ENCODE results near the gene POU2F3. TPM values are rescaled to one million over a fixed set of nuclear protein-coding genes. Genes with fewer than 3 reads are reported as not detected.
"Not testable (repeated sequence)": the region's sequence is repeated elsewhere in the genome, so short reads cannot be mapped to it uniquely, and the experiment has no call there.

Gene POU2F3
- total RNA-seq, 1 donor: not detected

DNA sequence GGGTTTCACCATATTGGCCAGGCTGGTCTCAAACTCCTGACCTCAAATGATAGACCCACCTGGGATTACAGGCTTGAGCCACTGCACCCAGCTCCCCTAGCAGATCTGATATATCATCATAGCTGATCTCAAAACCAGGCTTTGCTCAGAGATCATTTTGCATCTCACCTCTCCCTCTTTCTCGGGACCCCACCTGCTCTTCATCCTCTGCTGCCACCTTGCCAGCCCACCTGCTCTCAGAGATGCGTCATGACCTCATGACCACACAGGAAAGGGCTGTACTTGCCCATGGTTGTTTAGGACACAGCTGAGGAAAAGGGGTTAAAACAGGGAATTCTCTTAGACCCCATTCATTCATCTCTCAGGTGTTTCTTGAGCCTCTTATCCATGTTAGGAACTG is 27.4 kb downstream of the POU2F3 start:
- Histone ChIP-seq H3K4me1 (ENCODE audit: insufficient read depth, low read length) (no peaks in the 10 kb centered on the region), H3K9me3 (ENCODE audit: low read depth, low read length) (no peaks in the 10 kb centered on the region), H3K4me3 (ENCODE audit: low read length) (no peak overlapping the region), H3K27me3 (ENCODE audit: insufficient read depth, low read length) (peaks cover 5% of the 10 kb centered on the region)

DNA sequence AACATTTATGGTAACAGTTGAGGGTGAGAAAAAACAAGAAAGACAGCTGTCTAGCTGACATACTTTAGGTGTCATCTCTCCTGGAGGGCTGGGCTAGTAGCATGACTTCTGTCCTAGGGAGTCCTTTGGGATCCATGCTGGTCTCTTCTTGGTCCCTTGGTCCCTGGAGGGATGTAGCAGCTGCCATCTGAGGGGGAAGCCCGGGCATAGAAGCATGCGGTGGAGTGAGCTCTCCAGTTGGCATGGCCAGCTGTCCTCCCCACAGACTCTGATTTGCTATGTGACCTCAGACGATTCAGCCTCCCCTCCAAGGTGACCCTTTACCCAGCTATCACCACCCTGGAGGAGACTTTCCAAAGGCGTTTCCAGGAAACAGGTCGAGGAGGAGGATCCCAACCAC is 28.7 kb downstream of the POU2F3 start:
- Histone ChIP-seq H3K4me1 (ENCODE audit: insufficient read depth, low read length) (no peaks in the 10 kb centered on the region), H3K4me3 (ENCODE audit: low read length) (no peak overlapping the region), H3K27me3 (ENCODE audit: insufficient read depth, low read length) (peaks cover 5% of the 10 kb centered on the region), H3K9me3 (ENCODE audit: low read depth, low read length) (no peaks in the 10 kb centered on the region)

DNA sequence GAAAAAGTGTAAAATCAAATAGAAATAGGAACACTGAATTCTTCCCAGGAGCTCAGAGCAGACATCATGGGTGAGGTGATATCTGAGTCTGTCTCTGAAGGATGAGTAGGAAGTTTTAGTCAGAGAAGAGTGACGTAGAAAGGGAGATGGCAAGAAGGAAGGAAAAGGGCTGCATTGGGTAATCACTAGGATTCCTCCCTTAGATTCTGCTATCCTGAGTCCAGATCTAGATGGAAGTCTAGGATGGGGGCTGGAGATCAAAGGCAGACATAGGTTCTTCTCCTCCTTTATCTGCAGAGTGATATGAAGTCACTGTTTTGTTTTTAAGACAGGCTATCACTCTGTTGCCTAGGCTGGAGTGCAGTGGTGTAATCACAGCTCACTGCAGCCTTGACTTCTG is 30.4 kb downstream of the POU2F3 start:
- no peak overlapping the region for H3K4me3 ChIP-seq (ENCODE audit: low read length)

DNA sequence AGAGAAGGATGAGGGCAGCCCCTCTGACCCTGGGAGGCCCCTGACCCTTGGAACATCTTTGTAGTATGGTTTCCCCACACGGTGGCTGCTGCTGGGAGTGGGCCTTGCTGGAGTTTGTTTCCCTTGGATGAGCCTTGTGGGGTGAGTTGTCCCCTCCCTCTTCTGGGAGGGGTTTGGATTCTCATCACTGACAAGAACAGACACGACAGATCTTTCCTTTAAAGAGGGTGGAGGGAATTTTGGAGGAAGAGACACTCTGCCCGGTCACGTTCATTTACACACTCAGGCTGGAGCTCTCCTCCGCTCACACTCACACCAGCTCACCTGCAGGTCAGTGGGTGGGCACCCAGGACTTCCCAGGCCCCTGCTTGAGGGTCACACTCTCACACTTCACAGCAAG is 31.7 kb downstream of the POU2F3 start:
- no peaks in the 10 kb centered on the region for H3K9me3 ChIP-seq (ENCODE audit: low read depth, low read length)
- peaks cover 5% of the 10 kb centered on the region for H3K27me3 ChIP-seq (ENCODE audit: insufficient read depth, low read length)
- no peaks in the 10 kb centered on the region for H3K4me1 ChIP-seq (ENCODE audit: insufficient read depth, low read length)
- no peak overlapping the region for H3K4me3 ChIP-seq (ENCODE audit: low read length)

More for the DNA sequence above, 30.4 kb downstream of the POU2F3 start:
- H3K27me3 ChIP-seq (ENCODE audit: insufficient read depth, low read length): peaks cover 5% of the 10 kb centered on the region
- no peaks in the 10 kb centered on the region for H3K4me1 ChIP-seq (ENCODE audit: insufficient read depth, low read length)
- no peaks in the 10 kb centered on the region for H3K9me3 ChIP-seq (ENCODE audit: low read depth, low read length)

DNA sequence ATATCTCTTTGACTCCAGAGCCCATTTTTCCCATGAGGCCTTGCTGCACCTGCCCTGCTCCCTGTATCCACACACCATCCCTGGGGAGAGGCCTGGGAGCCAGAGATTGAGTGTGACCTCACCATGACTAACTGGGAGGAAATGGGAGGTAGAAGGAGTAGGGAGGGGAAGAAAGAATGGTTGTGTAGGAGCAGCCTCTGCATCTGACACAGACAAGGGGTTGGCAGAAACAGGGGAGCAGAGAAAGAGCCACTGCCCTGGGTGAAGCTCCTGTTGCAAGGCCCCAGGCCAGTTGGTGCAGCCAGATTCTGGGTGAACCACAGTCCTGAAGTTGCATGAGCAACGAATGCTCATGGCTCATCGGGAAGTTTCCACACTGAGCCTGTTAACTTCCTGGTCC is 32.4 kb downstream of the POU2F3 start:
- Histone ChIP-seq H3K4me1 (ENCODE audit: insufficient read depth, low read length) (no peaks in the 10 kb centered on the region), H3K4me3 (ENCODE audit: low read length) (no peak overlapping the region), H3K27me3 (ENCODE audit: insufficient read depth, low read length) (peaks cover 5% of the 10 kb centered on the region), H3K9me3 (ENCODE audit: low read depth, low read length) (no peaks in the 10 kb centered on the region)

DNA sequence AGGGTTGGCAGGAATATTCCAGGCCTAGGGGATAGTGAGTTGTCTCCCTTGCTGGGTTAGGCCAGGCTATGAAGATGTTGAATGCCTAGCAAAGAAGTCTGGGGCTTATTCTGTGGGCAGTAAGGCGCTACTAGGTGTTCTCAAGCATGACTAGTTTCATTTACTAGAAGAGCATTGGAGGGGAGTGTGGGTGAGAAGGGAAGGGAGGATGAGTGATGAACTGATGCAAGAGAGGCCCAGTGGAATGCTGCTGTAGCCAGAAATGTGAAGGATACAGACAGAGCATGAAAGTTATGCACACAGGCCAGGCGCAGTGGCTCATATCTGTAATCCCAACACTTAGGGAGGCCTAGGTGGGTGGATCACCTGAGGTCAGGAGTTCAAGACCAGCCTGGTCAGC is 33.5 kb downstream of the POU2F3 start:
- Histone ChIP-seq H3K27me3 (ENCODE audit: insufficient read depth, low read length) (peaks cover 5% of the 10 kb centered on the region), H3K9me3 (ENCODE audit: low read depth, low read length) (no peaks in the 10 kb centered on the region), H3K4me1 (ENCODE audit: insufficient read depth, low read length) (no peaks in the 10 kb centered on the region), H3K4me3 (ENCODE audit: low read length) (no peak overlapping the region)

DNA sequence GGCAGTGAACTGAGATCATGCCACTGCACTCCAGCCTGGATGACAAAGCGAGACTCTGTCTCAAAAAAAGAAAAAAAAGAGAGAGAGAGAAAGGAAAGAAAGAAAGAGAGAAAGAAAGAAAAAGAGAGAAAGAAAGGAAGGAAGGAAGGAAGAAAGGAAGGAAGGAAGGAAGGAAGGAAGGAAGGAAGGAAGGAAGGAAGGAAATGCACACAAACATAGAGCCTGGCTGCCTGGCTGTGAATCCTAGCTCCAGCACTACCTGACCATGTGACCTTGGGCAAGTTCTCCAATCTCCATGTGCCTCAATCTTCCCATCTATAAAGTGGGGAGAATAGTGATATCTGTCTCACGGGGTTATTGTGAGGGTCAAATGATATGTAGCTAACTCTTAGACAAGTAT is 34.0 kb downstream of the POU2F3 start:
- H3K4me3 ChIP-seq (ENCODE audit: low read length); H3K27me3 ChIP-seq (ENCODE audit: insufficient read depth, low read length); H3K9me3 ChIP-seq (ENCODE audit: low read depth, low read length); H3K4me1 ChIP-seq (ENCODE audit: insufficient read depth, low read length): not testable (repeated sequence)

DNA sequence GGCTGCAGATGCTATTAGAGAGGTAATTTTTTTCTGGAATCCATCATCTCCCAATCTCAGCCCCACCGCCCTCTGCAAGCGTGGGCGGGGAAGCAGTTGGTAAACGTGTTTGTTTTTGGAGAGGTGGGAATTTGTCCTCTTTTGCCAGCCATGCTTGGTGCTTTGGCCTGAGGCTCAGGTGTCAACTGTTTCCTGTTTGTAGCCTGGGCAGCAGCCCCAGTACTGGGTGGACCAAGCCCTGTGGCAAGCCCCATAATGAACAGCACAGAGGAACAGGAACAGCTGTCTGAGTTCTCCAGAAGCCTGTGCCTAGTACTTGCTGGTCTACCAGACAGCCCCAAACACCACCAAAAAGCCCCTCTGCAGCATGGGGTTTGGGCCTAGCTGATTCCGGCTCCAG is 39.6 kb downstream of the POU2F3 start:
- Histone ChIP-seq H3K4me3 (ENCODE audit: low read length) (no peak overlapping the region), H3K27me3 (ENCODE audit: insufficient read depth, low read length) (no peaks in the 10 kb centered on the region), H3K4me1 (ENCODE audit: insufficient read depth, low read length) (no peaks in the 10 kb centered on the region), H3K9me3 (ENCODE audit: low read depth, low read length) (no peaks in the 10 kb centered on the region)

DNA sequence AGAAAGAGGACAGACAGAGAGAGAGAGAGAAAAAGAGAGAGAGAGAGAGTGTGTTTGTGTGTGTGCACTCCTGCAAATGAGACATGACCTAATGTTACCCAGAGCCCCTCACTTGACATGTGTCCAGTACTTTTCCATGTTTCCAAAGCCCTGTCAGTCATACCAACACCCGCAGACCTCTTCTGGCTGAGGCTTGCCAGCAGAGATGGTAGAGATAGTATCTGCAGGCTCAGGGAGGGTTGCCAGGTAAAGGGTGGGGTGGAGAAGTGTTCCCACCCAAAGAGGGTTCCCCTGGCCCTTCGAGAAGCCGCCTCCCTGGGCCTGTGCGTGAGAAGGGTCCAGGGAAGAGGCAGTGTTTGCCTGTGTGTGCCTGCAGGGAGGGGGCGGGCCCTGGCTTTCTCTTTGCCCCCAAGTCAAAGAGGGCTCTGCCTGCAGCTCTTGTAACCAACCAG is 40.7 kb downstream of the POU2F3 start:
- Histone ChIP-seq H3K4me1 (ENCODE audit: insufficient read depth, low read length) (no peaks in the 10 kb centered on the region), H3K4me3 (ENCODE audit: low read length) (no peak overlapping the region), H3K9me3 (ENCODE audit: low read depth, low read length) (no peaks in the 10 kb centered on the region), H3K27me3 (ENCODE audit: insufficient read depth, low read length) (no peaks in the 10 kb centered on the region)

DNA sequence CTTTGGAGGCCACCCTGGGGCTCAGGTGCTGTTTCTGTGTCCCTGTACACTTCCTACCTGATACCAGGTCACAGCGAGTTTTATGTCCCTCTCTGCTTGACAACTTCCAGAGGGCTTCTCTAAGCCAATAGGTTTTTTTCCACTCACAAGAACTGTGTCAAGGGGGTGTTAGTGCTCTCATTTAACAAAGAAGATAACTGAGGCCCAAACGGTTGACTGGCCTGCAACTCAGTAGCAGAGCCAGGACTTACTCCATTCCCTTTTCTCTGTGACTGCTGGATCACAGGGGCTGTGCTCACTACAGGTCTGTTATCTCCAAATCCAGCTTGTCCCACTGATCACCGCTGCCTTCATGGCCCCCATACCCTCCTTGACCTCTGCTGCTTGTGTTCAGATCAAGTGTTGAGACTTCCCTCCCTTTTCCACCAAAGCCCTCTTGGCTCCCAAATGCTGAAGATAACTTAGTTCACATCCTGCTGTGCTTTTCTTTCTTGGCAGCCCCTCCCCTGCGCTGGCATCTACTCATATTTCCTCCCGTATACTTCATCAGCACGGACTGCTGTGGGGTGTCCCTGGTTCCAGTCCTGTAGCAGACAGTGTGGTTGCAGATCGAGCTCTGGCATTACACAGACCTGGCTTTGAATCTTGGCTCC is 41.3 kb downstream of the POU2F3 start:
- no peak overlapping the region for H3K4me3 ChIP-seq (ENCODE audit: low read length)
- no peaks in the 10 kb centered on the region for H3K9me3 ChIP-seq (ENCODE audit: low read depth, low read length)
- H3K27me3 ChIP-seq (ENCODE audit: insufficient read depth, low read length): no peaks in the 10 kb centered on the region
- H3K4me1 ChIP-seq (ENCODE audit: insufficient read depth, low read length): no peaks in the 10 kb centered on the region

DNA sequence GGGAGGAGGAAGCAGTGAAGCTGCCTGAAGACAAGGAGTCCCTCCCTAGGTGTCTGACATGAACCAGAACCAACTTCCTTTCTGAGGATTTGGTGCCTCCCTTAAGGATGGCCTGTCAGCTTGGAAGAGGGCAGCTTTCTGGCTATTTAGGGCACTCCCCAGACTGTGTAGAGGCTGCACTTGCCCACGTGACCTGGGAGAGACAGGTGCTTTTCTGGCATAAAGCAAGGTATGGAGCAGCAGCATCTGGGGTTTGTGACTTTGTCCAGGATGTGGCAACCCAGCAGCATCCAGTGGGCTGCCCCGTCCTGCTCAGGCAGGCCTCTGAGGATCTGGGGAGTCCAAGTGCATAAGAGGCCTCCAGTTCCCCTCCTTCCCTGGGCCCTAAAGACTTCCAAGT is 43.2 kb downstream of the POU2F3 start:
- Histone ChIP-seq H3K4me1 (ENCODE audit: insufficient read depth, low read length) (no peaks in the 10 kb centered on the region), H3K4me3 (ENCODE audit: low read length) (no peak overlapping the region), H3K27me3 (ENCODE audit: insufficient read depth, low read length) (peaks cover 5% of the 10 kb centered on the region), H3K9me3 (ENCODE audit: low read depth, low read length) (no peaks in the 10 kb centered on the region)

DNA sequence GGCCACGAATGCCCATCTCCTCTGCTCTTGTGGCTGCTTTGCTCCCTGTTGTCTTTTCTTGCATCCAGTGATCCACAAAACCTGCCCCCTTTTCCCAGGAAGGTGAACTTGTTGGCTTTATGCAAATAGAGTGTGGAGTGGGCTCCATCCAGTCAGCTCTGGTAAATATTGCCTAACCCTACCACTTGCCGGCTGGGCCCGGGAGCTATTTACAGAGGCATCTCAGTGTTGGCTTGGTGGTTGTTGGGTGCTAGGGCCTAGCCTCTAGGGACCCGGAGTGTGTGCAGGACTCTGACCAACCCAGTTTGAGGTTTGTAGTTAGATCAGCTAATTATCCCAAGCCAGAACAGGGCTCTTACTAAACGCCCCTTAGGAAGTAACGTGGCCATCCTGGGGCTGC is 44.3 kb downstream of the POU2F3 start:
- H3K4me1 ChIP-seq (ENCODE audit: insufficient read depth, low read length): no peaks in the 10 kb centered on the region
- H3K4me3 ChIP-seq (ENCODE audit: low read length): no peak overlapping the region
- peaks cover 13% of the 10 kb centered on the region for H3K27me3 ChIP-seq (ENCODE audit: insufficient read depth, low read length)
- H3K9me3 ChIP-seq (ENCODE audit: low read depth, low read length): no peaks in the 10 kb centered on the region

DNA sequence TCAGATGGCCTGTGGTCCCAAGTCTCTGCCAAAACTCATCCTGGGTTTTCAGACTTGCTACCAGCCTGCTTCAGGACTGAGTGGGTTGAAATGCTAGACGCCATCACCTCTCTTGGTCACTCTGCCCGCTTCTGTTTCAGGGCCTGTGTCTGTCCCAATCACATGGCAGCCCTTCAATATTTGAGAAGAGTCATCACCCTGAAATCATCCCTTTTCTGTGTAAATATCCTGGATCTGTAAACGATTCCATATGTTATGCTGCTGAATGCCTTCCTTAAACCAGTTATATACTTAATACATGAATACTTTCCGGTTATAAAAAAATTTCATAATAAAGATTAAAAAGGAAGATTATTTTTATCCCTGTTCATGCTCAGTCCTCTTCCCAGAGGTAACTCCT is 45.3 kb downstream of the POU2F3 start:
- Histone ChIP-seq H3K9me3 (ENCODE audit: low read depth, low read length) (no peaks in the 10 kb centered on the region), H3K27me3 (ENCODE audit: insufficient read depth, low read length) (peaks cover 16% of the 10 kb centered on the region), H3K4me1 (ENCODE audit: insufficient read depth, low read length) (no peaks in the 10 kb centered on the region), H3K4me3 (ENCODE audit: low read length) (no peak overlapping the region)

DNA sequence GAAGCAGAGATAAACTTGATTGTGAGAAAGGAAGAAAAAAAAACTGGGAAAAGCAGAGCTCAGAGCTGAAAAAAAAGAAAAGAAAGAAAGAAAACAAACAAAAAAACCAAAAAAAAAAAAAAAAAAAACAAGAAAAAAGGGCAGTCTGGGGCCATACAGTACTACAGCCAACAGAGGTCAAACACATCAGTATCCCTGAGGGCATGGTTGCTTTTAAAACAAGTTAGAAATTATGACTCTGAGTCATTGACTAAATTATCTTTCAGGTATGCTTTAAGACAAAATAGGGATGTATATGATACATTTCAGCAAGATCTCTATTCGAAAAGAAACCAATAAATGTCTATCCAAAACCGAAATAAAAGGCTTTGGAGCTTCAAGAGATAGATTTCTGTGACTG is 48.1 kb downstream of the POU2F3 start:
- H3K4me3 ChIP-seq (ENCODE audit: low read length): no peak overlapping the region
- no peaks in the 10 kb centered on the region for H3K9me3 ChIP-seq (ENCODE audit: low read depth, low read length)
- peaks cover 24% of the 10 kb centered on the region for H3K27me3 ChIP-seq (ENCODE audit: insufficient read depth, low read length)
- H3K4me1 ChIP-seq (ENCODE audit: insufficient read depth, low read length): no peaks in the 10 kb centered on the region

DNA sequence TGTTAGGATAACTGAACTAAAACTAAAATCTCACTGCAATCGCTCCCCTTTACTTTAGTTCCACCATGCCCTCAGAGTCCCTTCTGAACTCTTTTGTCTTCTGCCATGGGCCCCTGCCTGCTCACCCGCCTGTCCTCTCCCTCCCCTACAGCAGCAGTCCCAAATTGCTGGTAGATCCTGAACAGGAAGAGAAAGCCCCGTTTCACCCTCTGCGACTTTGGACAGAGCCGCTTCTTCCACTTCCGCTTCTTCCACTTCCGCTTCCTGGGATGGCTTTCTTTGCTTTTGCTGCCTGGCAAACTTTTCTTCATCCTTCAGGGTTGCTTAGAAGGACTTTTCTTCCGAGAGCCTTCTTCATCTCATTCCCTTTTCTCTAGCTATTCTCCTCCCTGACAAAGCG is 49.5 kb downstream of the POU2F3 start:
- Histone ChIP-seq H3K4me3 (ENCODE audit: low read length) (no peak overlapping the region), H3K27me3 (ENCODE audit: insufficient read depth, low read length) (peaks cover 24% of the 10 kb centered on the region), H3K9me3 (ENCODE audit: low read depth, low read length) (no peaks in the 10 kb centered on the region)

DNA sequence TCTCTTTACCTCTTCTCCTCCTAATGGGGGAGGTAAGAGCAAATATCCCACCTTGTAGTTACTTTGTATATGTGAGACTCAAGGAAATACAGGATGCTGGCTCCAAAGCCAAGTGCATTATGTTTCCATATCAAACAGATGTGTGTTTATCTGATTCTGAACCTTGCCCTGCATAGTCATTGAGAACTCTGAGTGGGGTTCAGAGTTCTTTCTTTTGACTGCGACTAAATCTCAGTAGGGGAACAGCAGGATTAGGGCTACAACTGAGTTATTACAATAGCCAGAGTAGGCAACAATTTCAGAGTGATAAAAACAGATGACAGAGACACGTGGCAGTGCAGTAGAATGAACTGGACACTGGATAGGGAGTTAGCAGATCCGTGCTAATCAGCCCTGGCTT is 51.0 kb downstream of the POU2F3 start:
- Histone ChIP-seq H3K27me3 (ENCODE audit: insufficient read depth, low read length) (peaks cover 27% of the 10 kb centered on the region), H3K4me3 (ENCODE audit: low read length) (no peak overlapping the region), H3K9me3 (ENCODE audit: low read depth, low read length) (no peaks in the 10 kb centered on the region), H3K4me1 (ENCODE audit: insufficient read depth, low read length) (no peaks in the 10 kb centered on the region)

More for the DNA sequence above, 49.5 kb downstream of the POU2F3 start:
- H3K4me1 ChIP-seq (ENCODE audit: insufficient read depth, low read length): no peaks in the 10 kb centered on the region
